Neuronal stem cell (in vitro differentiated cells): ENCODE data around the gene NRF1.
A peak's percentile ranks its signal among the peaks of the same experiment; 100 is the strongest.

Source experiments
- DNase-seq: peaks from one replicate; pipeline ENCODE4 v3.0.0-alpha.2; 2013; ENCODE audit warnings: low spot score
- H2AFZ ChIP-seq: one replicate; pipeline ENCODE4 v1.6.1; 2013; ENCODE audit warnings: mild to moderate bottlenecking, low read length, inconsistent platforms
- H2AK5ac ChIP-seq: 2 replicates; pipeline ENCODE4 v1.6.1; 2013; ENCODE audit warnings: low read depth, mild to moderate bottlenecking, inconsistent platforms, low read length, moderate library complexity, mixed read lengths
- H2BK120ac ChIP-seq: 2 replicates; pipeline ENCODE4 v1.6.1; 2013; ENCODE audit warnings: low read depth, mild to moderate bottlenecking, inconsistent platforms, low read length, moderate library complexity, mixed read lengths
- H2BK12ac ChIP-seq: one replicate; pipeline ENCODE4 v1.6.1; 2013; ENCODE audit warnings: low read length, inconsistent platforms
- H2BK15ac ChIP-seq: 2 replicates; pipeline ENCODE4 v1.6.1; 2013; ENCODE audit warnings: mild to moderate bottlenecking, low read length, inconsistent platforms, mixed read lengths
- H2BK5ac ChIP-seq: one replicate; pipeline ENCODE4 v1.6.1; 2013; ENCODE audit warnings: inconsistent platforms, mild to moderate bottlenecking, low read length, moderate library complexity
- H3K14ac ChIP-seq: one replicate; pipeline ENCODE4 v1.6.1; 2013; ENCODE audit warnings: low read length, inconsistent platforms
- H3K18ac ChIP-seq: 2 replicates; pipeline ENCODE4 v1.6.1; 2013; ENCODE audit warnings: low read length, inconsistent platforms
- H3K23ac ChIP-seq: 2 replicates; pipeline ENCODE4 v1.6.1; 2013; ENCODE audit warnings: low read depth, mild to moderate bottlenecking, mixed read lengths, low read length, inconsistent platforms; ENCODE audit not compliant: poor library complexity
- H3K27ac ChIP-seq: replicated peaks from 3 replicates; pipeline ENCODE4 v1.5.1; 2013; ENCODE audit warnings: low read length, inconsistent platforms
- H3K27me3 ChIP-seq, 3 experiments: 2 replicates each; pipeline ENCODE4 v1.6.1; 2013; ENCODE audit warnings: low read length in 3 of 3, mild to moderate bottlenecking in 2 of 3, inconsistent platforms in 1 of 3, low read depth in 1 of 3, mixed read lengths in 1 of 3, moderate library complexity in 1 of 3; ENCODE audit not compliant: control insufficient read depth in 3 of 3, insufficient read depth in 3 of 3
- H3K36me3 ChIP-seq, 2 donors: replicated peaks in 1 of 2; 2 replicates each; pipeline ENCODE4 v1.6.1; 2013; ENCODE audit warnings: low read length in 2 of 2; ENCODE audit not compliant: control insufficient read depth in 2 of 2, insufficient read depth in 2 of 2
- H3K4ac ChIP-seq: 2 replicates; pipeline ENCODE4 v1.6.1; 2013; ENCODE audit warnings: inconsistent platforms, mild to moderate bottlenecking, low read length, moderate library complexity
- H3K4me1 ChIP-seq, 2 donors: 1 replicate in 1 of 2; 2 replicates in 1 of 2; pipeline ENCODE4 v1.6.1; 2013; ENCODE audit warnings: low read length in 2 of 2, low read depth in 1 of 2; ENCODE audit not compliant: control insufficient read depth in 2 of 2, insufficient read depth in 1 of 2
- H3K4me2 ChIP-seq: one replicate; pipeline ENCODE4 v1.6.1; 2013; ENCODE audit warnings: mild to moderate bottlenecking, low read length, inconsistent platforms; ENCODE audit not compliant: insufficient read depth, poor library complexity, severe bottlenecking
- H3K4me3 ChIP-seq, 2 donors: 2 replicates each; pipeline ENCODE4 v1.5.1; 2013; ENCODE audit warnings: low read length in 2 of 2, mild to moderate bottlenecking in 2 of 2, inconsistent platforms in 1 of 2, moderate library complexity in 1 of 2
- H3K79me1 ChIP-seq: one replicate; pipeline ENCODE4 v1.6.1; 2013; ENCODE audit warnings: low read depth, mild to moderate bottlenecking, inconsistent platforms, low read length, moderate library complexity
- H3K9ac ChIP-seq: one replicate; pipeline ENCODE4 v1.6.1; 2013; ENCODE audit warnings: mild to moderate bottlenecking, low read depth, low read length, inconsistent platforms; ENCODE audit not compliant: poor library complexity
- H3K9me3 ChIP-seq, 2 donors: replicated peaks in 1 of 2; 2 replicates each; pipeline versions ENCODE3 to v1.6.1; 2013; ENCODE audit warnings: low read length in 2 of 2, mild to moderate bottlenecking in 2 of 2, inconsistent platforms in 1 of 2, low read depth in 1 of 2, mixed read lengths in 1 of 2, moderate library complexity in 1 of 2; ENCODE audit not compliant: control insufficient read depth in 2 of 2, insufficient read depth in 1 of 2
- H4K8ac ChIP-seq: one replicate; pipeline ENCODE4 v1.6.1; 2013; ENCODE audit warnings: low read depth, mild to moderate bottlenecking, inconsistent platforms, low read length, moderate library complexity
- H4K91ac ChIP-seq: one replicate; pipeline ENCODE4 v1.6.1; 2013; ENCODE audit warnings: low read length, low read depth, mild to moderate bottlenecking, inconsistent platforms; ENCODE audit not compliant: poor library complexity
- WGBS, 2 donors: extraction: QIAGEN DNeasy Blood & Tissue Kit; methylation state at CpG; one replicate each; pipeline ENCODE4 v1.1.7; 2013; ENCODE audit warnings: missing lambda C conversion rate in 2 of 2, mixed read lengths in 1 of 2; ENCODE audit not compliant: insufficient read length in 2 of 2, insufficient replicate concordance in 1 of 2; ENCODE audit errors: extremely low coverage in 2 of 2; 5-methylcytosine and 5-hydroxymethylcytosine counted together

Gene NRF1

DNA sequence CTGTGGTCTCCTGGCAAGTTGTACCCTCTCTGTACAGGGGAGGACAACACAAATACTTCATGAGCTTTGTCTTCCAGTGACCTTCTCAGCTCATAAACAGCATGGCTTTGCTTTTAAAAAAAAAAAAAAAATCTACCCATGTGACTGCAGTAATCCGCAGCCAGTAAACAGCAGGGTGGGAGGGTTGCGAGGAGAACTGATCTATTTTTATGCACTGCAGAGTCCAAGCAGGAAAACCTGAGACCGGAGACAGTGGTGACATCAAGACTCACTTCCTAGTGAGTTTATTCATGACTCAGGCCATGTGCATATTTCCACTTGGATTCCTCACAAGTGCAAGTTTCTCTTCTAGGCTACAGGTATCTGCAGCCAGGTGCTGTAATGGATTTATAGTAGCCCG, 127.9 kb downstream of the NRF1 start:
- Histone ChIP-seq H2AFZ (no peak overlapping the region), H4K91ac (no peak overlapping the region), H3K27ac (no peak overlapping the region), H2BK120ac (no peak overlapping the region), H2AK5ac (no peak overlapping the region), H4K8ac (no peak overlapping the region), H2BK5ac (no peak overlapping the region), H3K18ac (no peak overlapping the region), H3K79me1 (no peaks in the 10 kb centered on the region), H3K14ac (no peak overlapping the region), H3K36me3 (peaks cover 6 to 82% of the 10 kb centered on the region in 2 donors), H2BK12ac (no peak overlapping the region), H3K9ac (no peak overlapping the region), H3K4me1 (peaks cover 7 to 8% of the 10 kb centered on the region in 2 donors), H3K4me3 (no peak overlapping the region), H3K23ac (no peak overlapping the region), H2BK15ac (no peak overlapping the region), H3K4me2 (no peak overlapping the region), H3K4ac (no peak overlapping the region), H3K27me3 (no peaks in the 10 kb centered on the region), H3K9me3 (no peaks in the 10 kb centered on the region)
- no peak for DNase-seq
- no CpG with 5 or more reads among the region's 4 CpGs for WGBS, 2 donors

GRCh38 chr7:129740574-129741410, 129.3 kb downstream of the NRF1 start:
- no CpG with 5 or more reads among the region's 10 CpGs for WGBS, 2 donors
- DNase-seq: no peak

GRCh38 chr7:129741743-129742213, 130.3 kb downstream of the NRF1 start:
- Histone ChIP-seq H3K4me3 (no peak overlapping the region), H3K14ac (no peak overlapping the region), H2BK12ac (no peak overlapping the region), H3K4ac (no peak overlapping the region), H3K36me3 (peaks cover under 1 to 80% of the 10 kb centered on the region in 2 donors), H3K27me3 (no peaks in the 10 kb centered on the region), H2BK5ac (no peak overlapping the region), H2AK5ac (no peak overlapping the region), H3K9ac (no peak overlapping the region), H3K23ac (no peak overlapping the region), H3K18ac (no peak overlapping the region), H2BK15ac (no peak overlapping the region), H3K79me1 (no peaks in the 10 kb centered on the region), H3K27ac (peak overlapping the region; percentile 5), H2AFZ (no peak overlapping the region), H4K8ac (no peak overlapping the region), H3K4me1 (peaks cover 7 to 8% of the 10 kb centered on the region in 2 donors), H3K9me3 (no peaks in the 10 kb centered on the region), H3K4me2 (no peak overlapping the region), H2BK120ac (no peak overlapping the region), H4K91ac (no peak overlapping the region)
- no peak for DNase-seq
- no CpG with 5 or more reads among the region's 2 CpGs for WGBS, 2 donors

More at GRCh38 chr7:129740574-129741410, 129.3 kb downstream of the NRF1 start:
- H2BK5ac ChIP-seq: no peak overlapping the region
- no peak overlapping the region for H4K8ac ChIP-seq
- no peak overlapping the region for H3K14ac ChIP-seq
- H3K36me3 ChIP-seq: peaks cover 0 to 78% of the 10 kb centered on the region in 2 donors
- no peaks in the 10 kb centered on the region for H3K27me3 ChIP-seq
- H3K4ac ChIP-seq: no peak overlapping the region
- no peak overlapping the region for H2BK15ac ChIP-seq
- no peaks in the 10 kb centered on the region for H3K79me1 ChIP-seq
- no peak overlapping the region for H3K27ac ChIP-seq
- no peak overlapping the region for H3K9ac ChIP-seq
- H3K4me1 ChIP-seq: peaks cover 7 to 8% of the 10 kb centered on the region in 2 donors
- H3K18ac ChIP-seq: no peak overlapping the region
- no peak overlapping the region for H2BK12ac ChIP-seq
- no peaks in the 10 kb centered on the region for H3K9me3 ChIP-seq
- H4K91ac ChIP-seq: no peak overlapping the region
- H3K4me3 ChIP-seq: no peak overlapping the region
- no peak overlapping the region for H3K23ac ChIP-seq
- H2AK5ac ChIP-seq: no peak overlapping the region
- H2AFZ ChIP-seq: no peak overlapping the region
- H3K4me2 ChIP-seq: no peak overlapping the region
- no peak overlapping the region for H2BK120ac ChIP-seq

- Histone ChIP-seq H3K9ac (no peak overlapping the region), H3K9me3 (no peaks in the 10 kb centered on the region), H3K14ac (no peak overlapping the region), H4K8ac (no peak overlapping the region), H4K91ac (no peak overlapping the region), H3K27ac (no peak overlapping the region), H2BK12ac (no peak overlapping the region), H3K4me1 (peaks cover 7 to 8% of the 10 kb centered on the region in 2 donors), H2BK5ac (no peak overlapping the region), H3K4ac (no peak overlapping the region), H3K4me2 (no peak overlapping the region), H3K4me3 (no peak overlapping the region), H3K18ac (peak overlapping the region; percentile 44), H3K27me3 (no peaks in the 10 kb centered on the region), H2AFZ (no peak overlapping the region), H2AK5ac (no peak overlapping the region), H3K79me1 (no peaks in the 10 kb centered on the region), H2BK120ac (no peak overlapping the region), H3K36me3 (peaks cover 4 to 80% of the 10 kb centered on the region in 2 donors), H3K23ac (no peak overlapping the region), H2BK15ac (no peak overlapping the region)
- WGBS, 2 donors: no CpG with 5 or more reads among the region's 5 CpGs
- DNase-seq: no peak
Measured at GRCh38 chr7:129742256-129742655, 130.7 kb downstream of the NRF1 start.
